IMR-90 (cell line): Measurements from ENCODE around the gene LIAS. TPM values are rescaled to one million over a fixed set of nuclear protein-coding genes. Genes with fewer than 3 reads are reported as not detected.

Experiments used
- ATAC-seq: fragments of 200-7000 bp; cut with Tn5 transposase; 2 replicates; pipeline ENCODE4 v1.9.1; 2020; ENCODE audit warnings: low read depth, mild to moderate bottlenecking, moderate library complexity
- BruUV-seq: library from RNA; stranded (reverse); fragments of 400-500 nt; replicated peaks from 2 replicates; lab custom pipeline; 2021; lab: Mats Ljungman, UMichigan
- CTCF ChIA-PET: fragments of 300-600 bp; formaldehyde crosslinking; extraction: SDS; loops from one replicate; lab custom pipeline; 2021; ENCODE audit warnings: antibody characterized with exemption; lab: Yijun Ruan, JAX
- POLR2A ChIA-PET: fragments of 300-600 bp; sonication (Branson Sonifier 250); formaldehyde crosslinking; loops from one replicate; lab custom pipeline; 2022; ENCODE audit warnings: antibody characterized with exemption; ENCODE audit not compliant: unreplicated experiment; lab: Charles Lee
- DNase-seq: peaks from one replicate; pipeline ENCODE4 v3.0.0; 2013
- H2AFZ ChIP-seq: replicated peaks from 2 replicates; pipeline ENCODE3; 2013; ENCODE audit warnings: low read length, mild to moderate bottlenecking; ENCODE audit not compliant: poor library complexity
- H2AK5ac ChIP-seq: 2 replicates; pipeline ENCODE4 v1.6.1; 2013; ENCODE audit warnings: low read depth, low read length, inconsistent platforms
- H2AK9ac ChIP-seq: replicated peaks from 2 replicates; pipeline ENCODE3; 2013; ENCODE audit warnings: mild to moderate bottlenecking, low read depth, low read length, moderate library complexity; ENCODE audit not compliant: poor library complexity
- H2BK120ac ChIP-seq: 2 replicates; pipeline ENCODE4 v1.6.1; 2013; ENCODE audit warnings: low read depth, low read length, inconsistent platforms
- H2BK15ac ChIP-seq: 3 replicates; pipeline ENCODE4 v1.6.1; 2013; ENCODE audit warnings: low read depth, low read length, inconsistent platforms
- H2BK20ac ChIP-seq: 2 replicates; pipeline ENCODE4 v1.6.1; 2013; ENCODE audit warnings: low read depth, mild to moderate bottlenecking, inconsistent platforms, low read length, moderate library complexity
- H2BK5ac ChIP-seq: 2 replicates; pipeline ENCODE4 v1.6.1; 2013; ENCODE audit warnings: mild to moderate bottlenecking, low read depth, low read length, inconsistent platforms; ENCODE audit not compliant: poor library complexity, severe bottlenecking
- H3K14ac ChIP-seq: replicated peaks from 2 replicates; pipeline ENCODE4 v1.6.1; 2013; ENCODE audit warnings: low read depth, low read length, inconsistent platforms
- H3K18ac ChIP-seq: 2 replicates; pipeline ENCODE4 v1.6.1; 2013; ENCODE audit warnings: low read depth, low read length, control low read depth
- H3K23ac ChIP-seq: 2 replicates; pipeline ENCODE4 v1.6.1; 2013; ENCODE audit warnings: low read depth, low read length, inconsistent platforms
- H3K27ac ChIP-seq: 2 replicates; pipeline ENCODE4 v1.5.1; 2013; ENCODE audit warnings: mild to moderate bottlenecking, control low read depth, low read length; ENCODE audit not compliant: insufficient read depth
- H3K27me3 ChIP-seq: 2 replicates; pipeline ENCODE4 v1.6.1; 2013; ENCODE audit warnings: low read length; ENCODE audit not compliant: control insufficient read depth, insufficient read depth
- H3K36me3 ChIP-seq: 2 replicates; pipeline ENCODE4 v1.6.1; 2013; ENCODE audit warnings: low read length, mixed read lengths; ENCODE audit not compliant: control insufficient read depth, insufficient read depth
- H3K4ac ChIP-seq: 2 replicates; pipeline ENCODE4 v1.6.1; 2013; ENCODE audit warnings: low read depth, low read length, inconsistent platforms
- H3K4me1 ChIP-seq: 2 replicates; pipeline ENCODE4 v1.6.1; 2013; ENCODE audit warnings: low read length, mixed read lengths; ENCODE audit not compliant: control insufficient read depth, insufficient read depth
- H3K4me2 ChIP-seq: 2 replicates; pipeline ENCODE4 v1.6.1; 2013; ENCODE audit warnings: low read depth, mild to moderate bottlenecking, control low read depth, low read length, moderate library complexity
- H3K4me3 ChIP-seq: 2 replicates; pipeline ENCODE4 v1.5.1; 2013; ENCODE audit warnings: low read depth, mild to moderate bottlenecking, control low read depth, low read length, moderate library complexity; ENCODE audit not compliant: insufficient read depth
- H3K56ac ChIP-seq: 2 replicates; pipeline ENCODE4 v1.6.1; 2013; ENCODE audit warnings: low read length, inconsistent platforms; ENCODE audit not compliant: insufficient read depth; ENCODE audit errors: extremely low read depth
- H3K79me1 ChIP-seq, 2 experiments: 2 replicates each; pipeline ENCODE4 v1.6.1; 2013; ENCODE audit warnings: low read length in 2 of 2, inconsistent platforms in 1 of 2, low read depth in 1 of 2
- H3K9ac ChIP-seq: 2 replicates; pipeline ENCODE4 v1.6.1; 2013; ENCODE audit warnings: low read depth, low read length, control low read depth
- H3K9me1 ChIP-seq: 2 replicates; pipeline ENCODE4 v1.6.1; 2013; ENCODE audit warnings: low read length, inconsistent platforms; ENCODE audit not compliant: insufficient read depth
- H3K9me3 ChIP-seq: 2 replicates; pipeline ENCODE4 v1.6.1; 2013; ENCODE audit warnings: low read length; ENCODE audit not compliant: control insufficient read depth, insufficient read depth
- H4K20me1 ChIP-seq: 2 replicates; pipeline ENCODE4 v1.6.1; 2013; ENCODE audit warnings: low read length, inconsistent platforms; ENCODE audit not compliant: insufficient read depth
- H4K5ac ChIP-seq: 2 replicates; pipeline ENCODE4 v1.6.1; 2013; ENCODE audit warnings: mild to moderate bottlenecking, low read depth, low read length, control low read depth
- H4K8ac ChIP-seq, 2 experiments: 2 replicates each; pipeline ENCODE4 v1.6.1; 2013; ENCODE audit warnings: low read depth in 2 of 2, low read length in 2 of 2, control low read depth in 1 of 2, inconsistent platforms in 1 of 2
- H4K91ac ChIP-seq: 2 replicates; pipeline ENCODE4 v1.6.1; 2013; ENCODE audit warnings: low read depth, low read length, inconsistent platforms; ENCODE audit not compliant: insufficient read depth
- CTCF ChIP-seq: conservative IDR thresholded peaks from 2 replicates; pipeline ENCODE4 v1.5.1; 2012; ENCODE audit warnings: mild to moderate bottlenecking, low read depth, low read length, improper control_type of control experiment
- MXI1 ChIP-seq: IDR thresholded peaks from 2 replicates; pipeline ENCODE4 v1.6.1; 2012; ENCODE audit warnings: low read depth, mild to moderate bottlenecking, low read length, moderate library complexity, borderline replicate concordance
- WGBS, 2 experiments: methylation state at CpG; one replicate each; pipeline versions ENCODE4 v1.1.5 to v1.1.7; 2013; ENCODE audit warnings: missing lambda C conversion rate in 2 of 2; ENCODE audit not compliant: insufficient read length in 1 of 2; ENCODE audit errors: extremely low coverage in 2 of 2; 5-methylcytosine and 5-hydroxymethylcytosine counted together
- dilution Hi-C: fragments of 300-500 bp; cut with HindIII; formaldehyde crosslinking; loops from one replicate; pipeline ENCODE4 v1.14.3; 2018; ENCODE audit warnings: low sequenced_read_pairs; ENCODE audit not compliant: unreplicated experiment
- in situ Hi-C: fragments of 300-500 bp; cut with MboI; formaldehyde crosslinking; loops from 3 replicates; pipeline ENCODE4 v1.14.3; 2019; ENCODE audit warnings: low sequenced_read_pairs, inconsistent platforms, mixed read lengths
- intact Hi-C: fragments of 100-400 bp; cut with micrococcal nuclease; formaldehyde crosslinking; loops from 2 replicates; pipeline ENCODE4 v1.10.0; 2022
- polyA plus RNA-seq, 3 experiments: library from polyadenylated mRNA; depleted of rRNA; stranded (reverse); fragments of >200 nt; gene quantifications; 2 replicates each; pipeline ENCODE4 v1.2.3, GENCODE V29; 2012; ENCODE audit warnings: low replicate concordance in 1 of 3
- total RNA-seq: library from RNA; depleted of rRNA; stranded (reverse); fragments of >200 nt; gene quantifications from 2 replicates; pipeline ENCODE4 v1.2.3, GENCODE V29; 2012

The LIAS gene
- total and polyA plus RNA-seq, 2 of the 4 experiments (the other 2 are of a cell fraction) = 3.2 to 7.8 TPM

DNA sequence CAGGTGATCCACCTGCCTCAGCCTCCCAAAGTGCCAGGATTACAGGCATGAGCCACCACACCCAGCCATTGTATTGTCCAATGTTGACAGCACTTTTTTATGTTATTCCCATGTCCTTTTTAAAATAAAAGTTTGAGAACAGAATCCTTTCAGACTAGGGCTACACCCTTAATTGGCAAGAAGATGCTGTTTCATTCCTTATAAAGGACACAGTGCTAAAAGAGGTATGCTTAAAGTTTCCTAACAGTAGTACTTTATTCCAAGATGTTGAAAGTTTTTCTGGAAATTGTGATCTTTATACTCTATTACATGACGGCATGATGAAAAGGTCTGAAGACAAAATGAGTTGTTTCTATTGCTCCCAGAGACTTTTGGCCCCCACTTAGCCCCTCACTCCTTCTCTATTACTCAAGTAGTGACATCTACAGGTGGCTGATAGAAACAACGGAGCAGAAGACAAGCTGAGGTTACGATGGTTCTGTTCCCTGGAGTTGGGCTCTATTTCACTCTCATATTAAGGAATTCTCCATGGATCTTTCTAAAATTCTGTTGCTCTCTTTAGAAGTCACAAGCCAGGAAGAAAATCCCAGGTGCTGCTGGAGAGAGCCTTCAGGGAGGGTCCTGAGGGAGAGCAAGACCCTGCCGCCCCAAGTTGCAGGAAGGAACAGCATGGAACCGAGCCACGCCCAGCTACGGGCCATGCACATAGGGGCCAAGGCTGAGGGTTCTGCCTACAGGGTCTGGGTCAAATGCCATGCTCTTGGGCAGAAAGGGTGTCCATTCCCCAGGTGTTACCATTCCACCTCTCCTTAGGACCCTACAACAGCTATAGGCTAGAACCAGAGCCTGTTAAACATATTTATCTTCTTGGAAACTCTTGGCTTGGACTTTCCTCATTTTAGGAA lies 22.9 kb upstream of the LIAS start:
- Histone ChIP-seq H4K91ac (no peak overlapping the region), H3K4me1 (peaks cover 2% of the 10 kb centered on the region; the same call in 1 of the 2 replicates), H3K4ac (no peak overlapping the region), H2BK15ac (no peak overlapping the region), H3K9me1 (no peaks in the 10 kb centered on the region), H3K9ac (no peak overlapping the region), H3K27ac (no peak overlapping the region), H3K18ac (no peak overlapping the region), H3K4me2 (no peak overlapping the region), H3K9me3 (no peaks in the 10 kb centered on the region), H3K56ac (no peak overlapping the region), H2BK120ac (no peak overlapping the region), H2BK20ac (no peak overlapping the region), H3K23ac (no peak overlapping the region), H2BK5ac (no peak overlapping the region), H3K27me3 (peaks cover 15% of the 10 kb centered on the region), H3K4me3 (no peak overlapping the region), H2AK5ac (no peak overlapping the region), H2AFZ (no peak overlapping the region), H3K36me3 (no peaks in the 10 kb centered on the region), H4K5ac (no peak overlapping the region), H3K14ac (no peak overlapping the region), H4K20me1 (no peaks in the 10 kb centered on the region), H4K8ac (no peak overlapping the region), H3K79me1 (no peaks in the 10 kb centered on the region), H2AK9ac (no peak overlapping the region)
- dilution Hi-C loops = no loop called here
- intact Hi-C loops = no loop called here
- no TSS peak for BruUV-seq
- ChIA-PET CTCF (interaction anchor here (1.0 kb wide), 2 partner anchors 18 to 342 kb away, joined by 3 to 4 read pairs; no protein-coding TSS in a partner anchor), POLR2A (no interaction called here)
- in situ Hi-C loops = no loop called here
- no peak for DNase-seq
- ATAC-seq = peak; percentile 32; the same call in 1 of the 2 replicates
- TF ChIP-seq CTCF (0 out of 2 replicates have a peak, but pooled peaks have one; percentile 5), MXI1 (no peak)
- no CpG with 5 or more reads among the region's 7 CpGs for WGBS, 2 experiments
